PC-9 (cell line): ENCODE data around the gene CDK12. TPM values are rescaled to one million over a fixed set of nuclear protein-coding genes. Genes with fewer than 3 reads are reported as not detected.
A peak's percentile ranks its signal among the peaks of the same experiment; 100 is the strongest.

Experiments
- BruUV-seq: library from RNA; stranded (reverse); fragments of 400-500 nt; replicated peaks from 2 replicates; lab custom pipeline; 2021; lab: Mats Ljungman, UMichigan
- CTCF ChIA-PET: fragments of 300-600 bp; sonication (Branson Sonifier 250); formaldehyde crosslinking; loops from one replicate; lab custom pipeline; 2022; ENCODE audit warnings: antibody characterized with exemption; lab: Charles Lee
- POLR2A ChIA-PET: fragments of 300-600 bp; sonication (Branson Sonifier 250); formaldehyde crosslinking; loops from one replicate; lab custom pipeline; 2022; ENCODE audit warnings: antibody characterized with exemption; ENCODE audit not compliant: unreplicated experiment; lab: Charles Lee
- DNase-seq, 2 experiments: peaks; one replicate each; pipeline versions ENCODE4 v3.0.0 to v3.0.0-alpha.2; 2015 to 2022; ENCODE audit warnings: mixed read lengths in 1 of 2
- H2AFZ ChIP-seq: fragments of 200-600 bp; sonication (generic); 2 replicates; pipeline ENCODE4 v1.8.1; 2017; ENCODE audit warnings: antibody characterized with exemption
- H3F3A ChIP-seq: fragments of 200-600 bp; sonication (generic); 2 replicates; pipeline ENCODE4 v1.8.1; 2017; ENCODE audit warnings: antibody characterized with exemption, mild to moderate bottlenecking, low read depth; ENCODE audit not compliant: insufficient read depth
- H3K27ac ChIP-seq: fragments of 200-600 bp; sonication (generic); 2 replicates; pipeline ENCODE4 v1.6.1; 2016; ENCODE audit warnings: mixed run types
- H3K27me3 ChIP-seq: fragments of 200-600 bp; sonication (generic); 2 replicates; pipeline ENCODE4 v1.6.1; 2016; ENCODE audit warnings: low read depth, mixed run types; ENCODE audit not compliant: insufficient read depth
- H3K36me3 ChIP-seq: fragments of 200-600 bp; sonication (generic); 2 replicates; pipeline ENCODE4 v1.6.1; 2016; ENCODE audit warnings: low read depth, mixed run types
- H3K4me1 ChIP-seq: fragments of 200-600 bp; sonication (generic); replicated peaks from 2 replicates; pipeline ENCODE4 v1.6.1; 2016; ENCODE audit warnings: mixed run types; ENCODE audit not compliant: insufficient read depth
- H3K4me2 ChIP-seq: fragments of 200-600 bp; sonication (generic); 2 replicates; pipeline ENCODE4 v1.6.1; 2017; ENCODE audit warnings: mixed run types
- H3K4me3 ChIP-seq: fragments of 200-600 bp; sonication (generic); 2 replicates; pipeline ENCODE4 v1.6.1; 2016; ENCODE audit warnings: mixed run types
- H3K79me2 ChIP-seq: fragments of 200-600 bp; sonication (generic); 2 replicates; pipeline ENCODE4 v1.6.1; 2017; ENCODE audit warnings: low read depth, mixed run types
- H3K9me2 ChIP-seq: fragments of 200-600 bp; sonication (generic); 2 replicates; pipeline ENCODE4 v1.8.1; 2017; ENCODE audit warnings: mild to moderate bottlenecking; ENCODE audit not compliant: insufficient read depth
- H3K9me3 ChIP-seq: fragments of 200-600 bp; sonication (generic); 2 replicates; pipeline ENCODE4 v1.8.1; 2016; ENCODE audit warnings: low read depth; ENCODE audit not compliant: insufficient read depth
- H4K20me1 ChIP-seq: fragments of 200-600 bp; sonication (generic); 2 replicates; pipeline ENCODE4 v1.8.1; 2017; ENCODE audit not compliant: insufficient read depth
- EZH2 ChIP-seq: fragments of 200-600 bp; sonication (generic); IDR thresholded peaks from 2 replicates; pipeline ENCODE4 v1.8.0; 2017; ENCODE audit warnings: antibody characterized with exemption, low read depth
- intact Hi-C: fragments of 100-400 bp; cut with micrococcal nuclease; formaldehyde crosslinking; loops from one replicate; pipeline ENCODE4 v1.10.0; 2022; ENCODE audit not compliant: unreplicated experiment
- total RNA-seq: library from RNA; stranded (reverse); gene quantifications from 2 replicates; pipeline ENCODE4 v1.2.3, GENCODE V29; 2021
- TF ChIP-seq, protein P1 (sequence below): fragments of 200-600 bp; sonication (generic); conservative IDR thresholded peaks from 2 replicates; pipeline ENCODE4 v1.6.1; 2017; ENCODE audit warnings: mixed run types, antibody characterized with exemption, mild to moderate bottlenecking, moderate library complexity

The CDK12 gene
- total RNA-seq, 1 experiment from 2014 or later = 64.3 TPM

DNA sequence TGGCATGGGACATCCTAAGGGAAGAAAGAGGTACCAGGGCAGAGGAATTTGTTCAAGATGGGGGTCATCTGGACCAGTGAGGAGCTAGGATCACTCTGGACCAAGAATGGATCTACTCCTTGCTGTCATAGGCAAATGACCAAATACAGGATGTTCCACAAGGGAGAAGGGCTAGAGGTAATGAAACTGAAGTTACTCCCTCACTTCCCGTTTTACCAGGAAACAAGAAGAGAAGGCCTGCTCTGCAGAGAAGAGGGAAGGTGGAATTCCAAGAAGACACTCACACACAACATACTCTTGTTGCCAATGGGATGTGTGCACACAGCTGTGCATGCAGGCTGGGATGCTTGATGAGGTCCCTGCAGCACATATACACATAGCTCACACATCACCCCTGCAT is 107.8 kb downstream of the CDK12 start:
- ChIA-PET CTCF (no interaction called here), POLR2A (interaction anchor here (0.6 kb wide), 1 partner anchor 22 kb away, joined by 5 read pairs; no protein-coding TSS in a partner anchor)
- no peak overlapping the region for H3K4me2 ChIP-seq
- no peaks in the 10 kb centered on the region for H3K9me2 ChIP-seq
- no peak for DNase-seq
- H4K20me1 ChIP-seq = no peaks in the 10 kb centered on the region
- no TSS peak for BruUV-seq
- H3F3A ChIP-seq = peaks cover 10% of the 10 kb centered on the region; the same call in 1 of the 2 replicates
- no peaks in the 10 kb centered on the region; the same call in 1 of the 2 replicates for H3K9me3 ChIP-seq
- H3K27ac ChIP-seq = no peak overlapping the region
- no peak overlapping the region for H3K4me3 ChIP-seq
- H3K4me1 ChIP-seq = peaks cover 2% of the 10 kb centered on the region; the same call in 1 of the 2 replicates
- no peak overlapping the region for H2AFZ ChIP-seq
- no peaks in the 10 kb centered on the region for H3K79me2 ChIP-seq
- TF ChIP-seq, protein P1, sequence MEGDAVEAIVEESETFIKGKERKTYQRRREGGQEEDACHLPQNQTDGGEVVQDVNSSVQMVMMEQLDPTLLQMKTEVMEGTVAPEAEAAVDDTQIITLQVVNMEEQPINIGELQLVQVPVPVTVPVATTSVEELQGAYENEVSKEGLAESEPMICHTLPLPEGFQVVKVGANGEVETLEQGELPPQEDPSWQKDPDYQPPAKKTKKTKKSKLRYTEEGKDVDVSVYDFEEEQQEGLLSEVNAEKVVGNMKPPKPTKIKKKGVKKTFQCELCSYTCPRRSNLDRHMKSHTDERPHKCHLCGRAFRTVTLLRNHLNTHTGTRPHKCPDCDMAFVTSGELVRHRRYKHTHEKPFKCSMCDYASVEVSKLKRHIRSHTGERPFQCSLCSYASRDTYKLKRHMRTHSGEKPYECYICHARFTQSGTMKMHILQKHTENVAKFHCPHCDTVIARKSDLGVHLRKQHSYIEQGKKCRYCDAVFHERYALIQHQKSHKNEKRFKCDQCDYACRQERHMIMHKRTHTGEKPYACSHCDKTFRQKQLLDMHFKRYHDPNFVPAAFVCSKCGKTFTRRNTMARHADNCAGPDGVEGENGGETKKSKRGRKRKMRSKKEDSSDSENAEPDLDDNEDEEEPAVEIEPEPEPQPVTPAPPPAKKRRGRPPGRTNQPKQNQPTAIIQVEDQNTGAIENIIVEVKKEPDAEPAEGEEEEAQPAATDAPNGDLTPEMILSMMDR = no peak
- TF ChIP-seq EZH2 = no peak
- intact Hi-C loops = no loop called here
- no peaks in the 10 kb centered on the region for H3K27me3 ChIP-seq
- H3K36me3 ChIP-seq = no peaks in the 10 kb centered on the region

DNA sequence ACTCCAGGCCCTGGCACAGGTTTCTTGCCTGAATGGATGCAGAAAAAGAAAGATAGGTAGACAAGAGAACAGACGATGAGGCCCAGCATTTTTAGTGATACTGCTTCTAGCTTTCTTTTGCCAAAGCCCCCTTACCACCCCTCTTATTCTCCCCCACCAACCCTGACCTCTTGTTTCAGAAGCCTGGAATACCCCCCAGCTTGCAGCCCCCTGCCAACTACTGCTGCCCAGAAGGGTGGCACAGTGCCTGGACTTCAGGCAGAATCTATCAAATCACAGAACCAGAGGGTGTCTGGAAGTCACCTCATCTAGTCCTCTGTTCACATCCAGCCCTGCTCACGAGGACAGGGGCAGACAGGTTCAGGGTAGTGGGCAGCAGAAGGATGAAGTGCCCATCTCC is 110.8 kb downstream of the CDK12 start:
- CTCF ChIA-PET = interaction anchor here (0.6 kb wide), 1 partner anchor 210 kb away, joined by 4 read pairs; no protein-coding TSS in a partner anchor
- intact Hi-C loops = no loop called here
- DNase-seq = no peak

GRCh38 chr17:39573447-39574298 is 112.4 kb downstream of the CDK12 start:
- peak overlapping the region; percentile 79 for H3K4me2 ChIP-seq
- peaks cover 10% of the 10 kb centered on the region; the same call in 1 of the 2 replicates for H3K27me3 ChIP-seq
- no peaks in the 10 kb centered on the region for H3K79me2 ChIP-seq
- peaks cover 5% of the 10 kb centered on the region; the same call in 1 of the 2 replicates for H3K4me1 ChIP-seq
- no peak for TF ChIP-seq EZH2
- TF ChIP-seq, protein P1 = no peak
- no peaks in the 10 kb centered on the region for H3K9me2 ChIP-seq
- no peaks in the 10 kb centered on the region for H3K36me3 ChIP-seq
- no peaks in the 10 kb centered on the region for H4K20me1 ChIP-seq
- no peak overlapping the region for H3K27ac ChIP-seq
- intact Hi-C loops = no loop called here
- peak; percentile 57 to 62 for DNase-seq
- TSS peak; percentile 57 for BruUV-seq
- H2AFZ ChIP-seq = peak overlapping the region; percentile 83
- H3F3A ChIP-seq = peaks cover 10% of the 10 kb centered on the region; the same call in 1 of the 2 replicates
- H3K4me3 ChIP-seq = peak overlapping the region; percentile 82; the same call in 1 of the 2 replicates
- POLR2A ChIA-PET = interaction anchor here (0.7 kb wide), 1 partner anchor 258 kb away, joined by 5 read pairs; no protein-coding TSS in a partner anchor
- CTCF ChIA-PET = interaction anchor here (0.6 kb wide), 2 partner anchors 112 to 768 kb away, joined by 3 to 4 read pairs; no protein-coding TSS in a partner anchor
- no peaks in the 10 kb centered on the region; the same call in 1 of the 2 replicates for H3K9me3 ChIP-seq

More for the DNA sequence above, 110.8 kb downstream of the CDK12 start:
- H3K4me1 ChIP-seq = peaks cover 5% of the 10 kb centered on the region; the same call in 1 of the 2 replicates
- no peaks in the 10 kb centered on the region for H3K27me3 ChIP-seq
- H3K9me3 ChIP-seq = no peaks in the 10 kb centered on the region; the same call in 1 of the 2 replicates
- no peak overlapping the region for H2AFZ ChIP-seq
- H3F3A ChIP-seq = peaks cover 10% of the 10 kb centered on the region; the same call in 1 of the 2 replicates
- H3K27ac ChIP-seq = no peak overlapping the region
- TF ChIP-seq, protein P1 = no peak
- BruUV-seq = no TSS peak
- no peaks in the 10 kb centered on the region for H3K36me3 ChIP-seq
- H3K9me2 ChIP-seq = no peaks in the 10 kb centered on the region
- no peaks in the 10 kb centered on the region for H4K20me1 ChIP-seq
- no peak overlapping the region for H3K4me2 ChIP-seq
- H3K79me2 ChIP-seq = no peaks in the 10 kb centered on the region
- H3K4me3 ChIP-seq = no peak overlapping the region
- POLR2A ChIA-PET = no interaction called here
